Mammary epithelial cell (primary cell): ENCODE measurements around the gene FASTK.

Experiments
- CTCF ChIP-seq, 2 donors: IDR thresholded peaks in 1 of 2; conservative IDR thresholded peaks in 1 of 2; 2 replicates each; pipeline ENCODE4 v1.5.1; 2011 to 2012; ENCODE audit warnings: inconsistent platforms in 2 of 2, low read length in 2 of 2, mild to moderate bottlenecking in 2 of 2, control low read depth in 1 of 2, low read depth in 1 of 2; ENCODE audit not compliant: insufficient read depth in 1 of 2; ENCODE audit errors: extremely low read depth in 1 of 2
- EZH2 ChIP-seq: IDR thresholded peaks from 2 replicates; pipeline ENCODE4 v1.6.1; 2012; ENCODE audit warnings: low read length, inconsistent platforms, borderline replicate concordance

GRCh38 chr7:151102991-151103390, 22.4 kb upstream of the FASTK start:
- TF ChIP-seq CTCF (conservative IDR thresholded peaks at IDR 0.05 in 1 of 2, IDR thresholded peaks at IDR 0.05 in 1 of 2; ENCODE audit: extremely low read depth in 1 of 2, insufficient read depth in 1 of 2, low read depth in 1 of 2, low read length in 2 of 2) = no peak
- no peak for TF ChIP-seq EZH2
